Osteoblast (primary cell): ENCODE results near the gene LEMD3. TPM values are rescaled to one million over a fixed set of nuclear protein-coding genes. Genes with fewer than 3 reads are reported as not detected.

Experiments used
- DNase-seq: peaks from one replicate; pipeline ENCODE4 v3.0.0; 2011; ENCODE audit warnings: low spot score, mixed read lengths; ENCODE audit not compliant: insufficient read length; ENCODE audit errors: missing footprints
- H2AFZ ChIP-seq: 2 replicates; pipeline ENCODE4 v1.6.0; 2011; ENCODE audit warnings: mild to moderate bottlenecking, low read length
- H3K27ac ChIP-seq: 2 replicates; pipeline ENCODE4 v1.5.1; 2011; ENCODE audit warnings: mild to moderate bottlenecking, low read depth, low read length, moderate library complexity
- H3K27me3 ChIP-seq: 2 replicates; pipeline ENCODE4 v1.6.0; 2012; ENCODE audit warnings: mild to moderate bottlenecking, control low read depth, inconsistent platforms, low read length, moderate library complexity; ENCODE audit not compliant: insufficient read depth
- H3K36me3 ChIP-seq: 2 replicates; pipeline ENCODE4 v1.5.1; 2011; ENCODE audit warnings: mild to moderate bottlenecking, low read length, control low read depth, moderate library complexity; ENCODE audit not compliant: insufficient read depth
- H3K4me1 ChIP-seq: 2 replicates; pipeline ENCODE4 v1.5.1; 2011; ENCODE audit warnings: mild to moderate bottlenecking, low read length, control low read depth, moderate library complexity; ENCODE audit not compliant: insufficient read depth
- H3K4me2 ChIP-seq: 2 replicates; pipeline ENCODE4 v1.6.0; 2011; ENCODE audit warnings: mild to moderate bottlenecking, low read length; ENCODE audit not compliant: insufficient read depth
- H3K4me3 ChIP-seq: fragments of 200-600 bp; sonication (generic); 3 replicates; pipeline ENCODE4 v1.5.1; 2012; ENCODE audit warnings: mild to moderate bottlenecking, low read length, inconsistent platforms; ENCODE audit not compliant: insufficient read depth
- H3K79me2 ChIP-seq: 2 replicates; pipeline ENCODE4 v1.6.0; 2012; ENCODE audit warnings: mild to moderate bottlenecking, low read length, control low read depth, inconsistent platforms; ENCODE audit not compliant: insufficient read depth
- H3K9me3 ChIP-seq: 2 replicates; pipeline ENCODE4 v1.5.1; 2011; ENCODE audit warnings: low read depth, low read length, control low read depth
- H4K20me1 ChIP-seq: 2 replicates; pipeline ENCODE4 v1.6.0; 2012; ENCODE audit warnings: mild to moderate bottlenecking, low read length, control low read depth; ENCODE audit not compliant: insufficient read depth
- CTCF ChIP-seq: IDR thresholded peaks from 2 replicates; pipeline ENCODE4 v1.5.1; 2011; ENCODE audit warnings: mild to moderate bottlenecking, low read depth, low read length, moderate library complexity; ENCODE audit errors: extremely low read depth
- total RNA-seq: library from RNA; depleted of rRNA; stranded (reverse); fragments of >200 nt; gene quantifications from 2 replicates; pipeline ENCODE4 v1.2.3, GENCODE V29; 2012

Gene LEMD3
- total RNA-seq, 1 donor, result 27.5 TPM

GRCh38 chr12:65189028-65189718 is 19.8 kb downstream of the LEMD3 start:
- peaks cover 26% of the 10 kb centered on the region for H4K20me1 ChIP-seq
- H3K79me2 ChIP-seq, result peaks cover 74% of the 10 kb centered on the region
- H3K9me3 ChIP-seq, result no peaks in the 10 kb centered on the region
- H3K27ac ChIP-seq, result no peak overlapping the region
- no peak overlapping the region for H3K4me3 ChIP-seq
- no peak for DNase-seq
- H3K4me1 ChIP-seq, result no peaks in the 10 kb centered on the region
- no peak overlapping the region for H3K4me2 ChIP-seq
- H3K27me3 ChIP-seq, result no peaks in the 10 kb centered on the region
- H2AFZ ChIP-seq, result no peak overlapping the region
- TF ChIP-seq CTCF, result no peak
- H3K36me3 ChIP-seq, result no peaks in the 10 kb centered on the region

GRCh38 chr12:65192963-65193516 is 23.7 kb downstream of the LEMD3 start:
- H3K4me2 ChIP-seq, result no peak overlapping the region
- H3K9me3 ChIP-seq, result no peaks in the 10 kb centered on the region
- no peak overlapping the region for H3K4me3 ChIP-seq
- no peaks in the 10 kb centered on the region for H3K4me1 ChIP-seq
- peaks cover 19% of the 10 kb centered on the region for H4K20me1 ChIP-seq
- H3K27me3 ChIP-seq, result no peaks in the 10 kb centered on the region
- no peaks in the 10 kb centered on the region for H3K36me3 ChIP-seq
- DNase-seq, result no peak
- TF ChIP-seq CTCF, result no peak
- H2AFZ ChIP-seq, result no peak overlapping the region
- peaks cover 71% of the 10 kb centered on the region for H3K79me2 ChIP-seq
- no peak overlapping the region for H3K27ac ChIP-seq

- H3K27me3 ChIP-seq, result no peaks in the 10 kb centered on the region
- H2AFZ ChIP-seq, result no peak overlapping the region
- H3K4me2 ChIP-seq, result no peak overlapping the region
- no peaks in the 10 kb centered on the region for H3K36me3 ChIP-seq
- no peak for TF ChIP-seq CTCF
- no peak overlapping the region for H3K4me3 ChIP-seq
- H3K79me2 ChIP-seq, result peaks cover 58% of the 10 kb centered on the region
- peaks cover 19% of the 10 kb centered on the region for H4K20me1 ChIP-seq
- H3K9me3 ChIP-seq, result no peaks in the 10 kb centered on the region
- peaks cover 4% of the 10 kb centered on the region for H3K4me1 ChIP-seq
- H3K27ac ChIP-seq, result no peak overlapping the region
- DNase-seq, result no peak
These were observed 25.6 kb downstream of the LEMD3 start for GRCh38 chr12:65194949-65195348.

GRCh38 chr12:65195387-65196055 is 26.1 kb downstream of the LEMD3 start:
- no peak overlapping the region for H3K4me2 ChIP-seq
- no peaks in the 10 kb centered on the region for H3K36me3 ChIP-seq
- H3K27ac ChIP-seq, result no peak overlapping the region
- H3K79me2 ChIP-seq, result peaks cover 58% of the 10 kb centered on the region
- no peak for TF ChIP-seq CTCF
- no peak for DNase-seq
- no peaks in the 10 kb centered on the region for H3K9me3 ChIP-seq
- no peak overlapping the region for H3K4me3 ChIP-seq
- no peak overlapping the region for H2AFZ ChIP-seq
- peaks cover 4% of the 10 kb centered on the region for H3K4me1 ChIP-seq
- peaks cover 17% of the 10 kb centered on the region for H4K20me1 ChIP-seq
- no peaks in the 10 kb centered on the region for H3K27me3 ChIP-seq
